Aorta (tissue), 5 donors: ENCODE results near the gene REC8. TPM values are rescaled to one million over a fixed set of nuclear protein-coding genes. Genes with fewer than 3 reads are reported as not detected.
"Not testable (repeated sequence)": the region's sequence is repeated elsewhere in the genome, so short reads cannot be mapped to it uniquely, and the experiment has no call there.

Source experiments
- ATAC-seq: fragments of 200-7000 bp; cut with Tn5 transposase; one replicate; pipeline ENCODE4 v1.9.1; 2022; ENCODE audit warnings: moderate library complexity; ENCODE audit not compliant: low FRiP score
- DNase-seq, 2 donors: peaks; one replicate each; pipeline ENCODE4 v3.0.0-alpha.2; 2020
- H3K27ac ChIP-seq, 2 donors: one replicate each; pipeline ENCODE4 v1.5.1; 2013; ENCODE audit warnings: low read length in 2 of 2, mild to moderate bottlenecking in 2 of 2, moderate library complexity in 2 of 2, control low read depth in 1 of 2, inconsistent platforms in 1 of 2, low read depth in 1 of 2
- H3K27me3 ChIP-seq, 2 donors: one replicate each; pipeline ENCODE4 v1.6.1; 2013; ENCODE audit warnings: control low read depth in 1 of 2, low read length in 1 of 2, mild to moderate bottlenecking in 1 of 2, moderate library complexity in 1 of 2; ENCODE audit not compliant: insufficient read depth in 2 of 2, control insufficient read depth in 1 of 2
- H3K36me3 ChIP-seq, 2 donors: one replicate each; pipeline ENCODE4 v1.6.1; 2013; ENCODE audit warnings: control low read depth in 1 of 2, low read length in 1 of 2, mild to moderate bottlenecking in 1 of 2; ENCODE audit not compliant: insufficient read depth in 2 of 2, control insufficient read depth in 1 of 2
- H3K4me1 ChIP-seq, 2 donors: one replicate each; pipeline ENCODE4 v1.6.1; 2013; ENCODE audit warnings: low read length in 2 of 2, control low read depth in 1 of 2, mild to moderate bottlenecking in 1 of 2, moderate library complexity in 1 of 2; ENCODE audit not compliant: insufficient read depth in 2 of 2, control insufficient read depth in 1 of 2
- H3K4me3 ChIP-seq, 2 donors: one replicate each; pipeline ENCODE4 v1.5.1; 2013; ENCODE audit warnings: low read length in 2 of 2, control low read depth in 1 of 2, mild to moderate bottlenecking in 1 of 2
- H3K9me3 ChIP-seq: one replicate; pipeline ENCODE4 v1.6.1; 2013; ENCODE audit warnings: mild to moderate bottlenecking, low read length; ENCODE audit not compliant: control insufficient read depth
- WGBS, 2 donors: extraction: QIAGEN DNeasy Blood & Tissue Kit; methylation state at CpG; one replicate each; pipeline ENCODE4 v1.1.7; 2013; 5-methylcytosine and 5-hydroxymethylcytosine counted together
- intact Hi-C, 2 donors: fragments of 100-400 bp; cut with DNase I; formaldehyde crosslinking; loops; one replicate each; pipeline versions ENCODE4 v1.14.2 to v1.15.0; 2022
- polyA plus RNA-seq, 2 donors: library from polyadenylated mRNA; stranded (reverse); fragments of 200-250 nt; gene quantifications; one replicate each; pipeline ENCODE4 v1.2.3, GENCODE V29; 2013
- total RNA-seq, 2 donors: library from RNA; stranded (reverse); fragmentation: NEBNext Ultra II Directional; extraction: Animal tissue kit (Norgen Biotek cat#: 25700); gene quantifications; one replicate each; pipeline ENCODE4 v1.2.1, GENCODE V29; 2021
- donor health status: healthy with polysubstance abuse.
- donor health status: Bipolar disorder and iron deficiency.
- donor health status: DM: no; HTN: no; CAD: no.
- donor health status: DM: no; HTN: no; CAD: no.
- donor health status: DM: yes; HTN: yes; CAD: no.

REC8 gene
- total and polyA plus RNA-seq, 4 donors, result 2.4 to 18.1 (median 10.7) TPM

DNA sequence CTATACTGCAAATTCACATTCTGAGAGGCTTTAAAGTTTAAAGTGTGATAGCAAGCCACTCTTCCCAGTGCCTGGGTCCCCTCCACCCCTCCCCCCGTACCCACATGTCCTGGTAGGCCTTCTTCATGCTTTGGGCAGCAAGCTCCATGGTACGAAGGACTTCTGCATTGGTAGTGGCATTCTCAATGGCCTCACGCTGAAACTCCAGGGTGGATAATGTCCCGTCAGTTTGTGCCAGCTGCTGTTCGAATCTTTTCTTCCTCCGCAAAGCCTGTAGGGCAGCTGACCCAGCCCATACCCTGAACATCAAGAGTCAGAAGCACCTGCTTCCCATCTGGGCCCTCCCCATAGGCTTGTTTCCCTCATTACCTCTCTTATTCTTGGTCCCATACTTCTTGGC lies 39.4 kb downstream of the REC8 start:
- H3K27me3 ChIP-seq, result no peaks in the 10 kb centered on the region
- peaks cover 0 to 3% of the 10 kb centered on the region in 2 donors for H3K36me3 ChIP-seq
- H3K4me3 ChIP-seq, result no peak overlapping the region
- ATAC-seq, result no peak
- no peaks in the 10 kb centered on the region for H3K4me1 ChIP-seq
- DNase-seq, result no peak
- 86 to 91% methylated on average over 6 of the region's 6 CpGs for WGBS, 2 donors
- H3K9me3 ChIP-seq, result no peaks in the 10 kb centered on the region
- intact Hi-C loops, result no loop called here
- H3K27ac ChIP-seq, result no peak overlapping the region

GRCh38 chr14:24212924-24213865 lies 41.3 kb downstream of the REC8 start, which contains the start of gene CHMP4A:
Gene CHMP4A, minus strand, starts transcription at chr14:24213488. Its CDS starts 49 bp downstream, at chr14:24213439.
- Histone ChIP-seq H3K36me3 (peaks cover 0 to 3% of the 10 kb centered on the region in 2 donors), H3K9me3 (no peaks in the 10 kb centered on the region), H3K4me3 (peak within 1 kb of the TSS; percentile 46 to 62), H3K4me1 (no peaks in the 10 kb centered on the region), H3K27ac (peak within 1 kb of the TSS; percentile 29 to 93), H3K27me3 (no peaks in the 10 kb centered on the region)
- ATAC-seq, result peak; percentile 95
- DNase-seq, result peak; percentile 99
- intact Hi-C loops, result no loop called here
- WGBS, 2 donors, result 0 to 1% methylated on average over 53 of the region's 53 CpGs

- intact Hi-C loops, result no loop called here
- 86 to 92% methylated on average over 7 of the region's 7 CpGs for WGBS, 2 donors
These were observed 42.2 kb downstream of the REC8 start for GRCh38 chr14:24213866-24214662.

DNA sequence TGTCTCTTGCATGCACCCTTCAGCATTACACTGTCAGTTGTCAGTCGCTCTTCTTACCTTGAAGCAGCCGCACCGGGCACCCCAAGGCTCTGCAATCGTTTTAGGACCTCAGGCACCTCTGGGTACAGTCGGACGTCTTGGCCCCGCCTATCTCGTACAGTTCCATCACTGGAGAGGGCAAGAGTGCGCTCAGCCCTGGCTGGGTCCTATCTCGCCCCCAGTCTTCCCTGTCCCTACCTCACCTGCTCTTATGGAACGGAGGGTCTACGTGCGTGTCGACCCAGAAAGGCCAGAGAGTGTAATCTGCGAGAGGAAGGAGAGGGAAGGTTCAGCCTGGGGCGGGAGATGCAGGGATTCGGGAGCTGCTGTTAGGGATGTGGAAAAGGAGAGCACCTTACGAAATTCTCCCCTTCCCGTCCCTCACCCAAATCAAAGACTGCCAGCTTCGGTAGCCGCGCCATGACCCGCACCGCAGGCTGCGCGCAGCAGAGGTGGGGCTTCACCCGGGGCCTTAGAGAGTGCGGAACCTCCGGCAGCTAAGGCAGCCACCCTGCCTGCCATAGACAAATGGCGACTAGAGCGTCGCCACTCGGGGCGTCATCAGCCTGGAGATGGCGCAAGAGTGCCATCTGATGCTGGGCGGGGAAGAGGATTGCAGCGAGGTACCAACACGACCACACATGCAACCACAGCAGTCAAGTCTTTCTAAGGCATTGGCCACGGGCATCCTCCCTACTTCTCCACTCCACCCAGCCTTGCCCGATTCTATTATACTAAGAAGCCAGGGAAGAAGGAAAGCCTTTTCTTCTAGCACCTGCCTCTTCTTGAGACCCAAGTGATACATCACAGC lies 43.8 kb downstream of the REC8 start, which contains the start of gene MDP1:
Gene MDP1 (minus strand): TSS at position 572 of the 850 bp plus-strand sequence. CDS start 111 bp downstream, at position 461.
- Histone ChIP-seq H3K4me1 (no peaks in the 10 kb centered on the region), H3K9me3 (no peaks in the 10 kb centered on the region), H3K27me3 (no peaks in the 10 kb centered on the region), H3K4me3 (peak within 1 kb of the TSS; percentile 51 to 61), H3K27ac (peak within 1 kb of the TSS; percentile 49 to 92), H3K36me3 (no peaks in the 10 kb centered on the region)
- WGBS, 2 donors, result 0% methylated on average over 40 of the region's 40 CpGs
- DNase-seq (peak; percentile 92 to 93), ATAC-seq (peak; percentile 91)
- intact Hi-C loops, result no loop called here

More at GRCh38 chr14:24213866-24214662, 42.2 kb downstream of the REC8 start:
- H3K4me3 ChIP-seq, result no peak overlapping the region
- no peaks in the 10 kb centered on the region for H3K9me3 ChIP-seq
- H3K27ac ChIP-seq, result peak overlapping the region; percentile 29 to 93
- peaks cover 0 to 3% of the 10 kb centered on the region in 2 donors for H3K36me3 ChIP-seq
- no peaks in the 10 kb centered on the region for H3K27me3 ChIP-seq
- ATAC-seq, result no peak
- no peaks in the 10 kb centered on the region for H3K4me1 ChIP-seq
- no peak for DNase-seq

GRCh38 chr14:24216345-24216699 lies 44.4 kb downstream of the REC8 start:
- H3K36me3 ChIP-seq, result no peaks in the 10 kb centered on the region
- H3K4me1 ChIP-seq, result no peaks in the 10 kb centered on the region
- intact Hi-C loops, result no loop called here
- H3K27me3 ChIP-seq, result no peaks in the 10 kb centered on the region
- peak overlapping the region; percentile 4 to 67 for H3K27ac ChIP-seq
- H3K4me3 ChIP-seq, result no peak overlapping the region
- no peak for ATAC-seq
- H3K9me3 ChIP-seq, result no peaks in the 10 kb centered on the region
- WGBS, 2 donors, result 87% methylated on average over 2 of the region's 2 CpGs
- no peak for DNase-seq

GRCh38 chr14:24216876-24217275 lies 45.0 kb downstream of the REC8 start:
- DNase-seq, ATAC-seq, H3K27me3 ChIP-seq, H3K4me3 ChIP-seq, H3K36me3 ChIP-seq, H3K4me1 ChIP-seq, intact Hi-C loops, H3K27ac ChIP-seq, H3K9me3 ChIP-seq: not testable (repeated sequence)
- WGBS, 2 donors, result 90% methylated on average over 1 of the region's 1 CpG

DNA sequence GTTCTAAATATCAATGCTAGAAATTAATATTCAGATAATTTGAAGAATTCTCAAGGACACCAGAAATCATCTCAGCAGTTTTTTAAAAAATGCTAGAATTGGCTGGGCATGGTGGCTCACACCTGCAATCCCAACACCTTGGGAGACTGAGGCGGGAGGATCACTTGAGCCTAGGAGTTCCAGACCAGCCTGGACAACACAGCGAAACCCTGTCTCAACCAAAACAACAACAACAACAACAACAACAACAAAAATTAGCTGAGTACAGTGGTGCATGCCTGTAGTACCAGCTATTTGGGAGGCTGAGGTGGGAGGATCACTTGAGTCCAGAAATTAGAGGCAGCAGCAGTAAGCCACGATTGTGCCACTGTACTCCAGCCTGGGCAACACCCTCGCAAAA lies 47.2 kb downstream of the REC8 start:
- H3K9me3 ChIP-seq, result no peaks in the 10 kb centered on the region
- no peaks in the 10 kb centered on the region for H3K27me3 ChIP-seq
- no peak overlapping the region for H3K4me3 ChIP-seq
- H3K36me3 ChIP-seq, result no peaks in the 10 kb centered on the region
- ATAC-seq (no peak), DNase-seq (no peak)
- no peak overlapping the region for H3K27ac ChIP-seq
- WGBS, 2 donors, result 82 to 84% methylated on average over 4 of the region's 4 CpGs
- H3K4me1 ChIP-seq, result no peaks in the 10 kb centered on the region
- intact Hi-C loops, result no loop called here

DNA sequence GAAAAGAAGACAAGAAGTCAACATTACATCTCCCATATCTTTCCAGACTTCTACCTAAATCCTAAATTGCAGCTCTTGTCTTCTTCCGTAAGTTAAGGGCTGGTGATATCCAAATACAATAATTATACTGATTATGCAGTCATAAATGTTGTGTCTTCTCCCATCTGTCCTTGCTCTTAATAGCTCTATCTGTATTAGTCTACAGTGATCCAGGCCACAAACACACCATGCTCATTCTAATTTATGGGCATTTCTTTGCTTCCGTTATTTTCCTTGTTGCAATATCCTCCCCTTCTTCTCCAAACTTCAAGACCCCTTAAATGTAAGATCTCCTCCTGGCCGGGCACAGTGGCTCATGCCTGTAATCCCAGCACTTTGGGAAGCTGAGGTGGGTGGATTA lies 47.6 kb downstream of the REC8 start:
- ATAC-seq, result no peak
- 57% methylated on average over 3 of the region's 3 CpGs for WGBS, 2 donors
- Histone ChIP-seq H3K4me3 (no peak overlapping the region), H3K36me3 (no peaks in the 10 kb centered on the region), H3K4me1 (no peaks in the 10 kb centered on the region), H3K27ac (no peak overlapping the region), H3K9me3 (no peaks in the 10 kb centered on the region), H3K27me3 (no peaks in the 10 kb centered on the region)
- DNase-seq, result no peak
- intact Hi-C loops, result no loop called here
